GM10248 (cell line): ENCODE data around the gene ELMO2.

Experiments used
- CTCF ChIA-PET: fragments of 300-600 bp; sonication (Branson Sonifier 250); formaldehyde crosslinking; extraction: SDS; loops from one replicate; lab custom pipeline; 2021; ENCODE audit warnings: antibody characterized with exemption; lab: Yijun Ruan, JAX
- POLR2A ChIA-PET: fragments of 350-650 bp; sonication (Branson Sonifier 250); formaldehyde crosslinking; extraction: SDS; loops from one replicate; lab custom pipeline; 2020; ENCODE audit warnings: antibody characterized with exemption; lab: Yijun Ruan, JAX
- DNase-seq: peaks from one replicate; pipeline ENCODE4 v3.0.0; 2012; ENCODE audit errors: extremely low spot score
- TF ChIP-seq, protein P1 (sequence below): IDR thresholded peaks from 2 replicates; pipeline ENCODE4 v1.5.1; 2012; ENCODE audit warnings: mild to moderate bottlenecking, low read depth; ENCODE audit errors: extremely low read depth, missing control alignments, control extremely low read depth

The ELMO2 gene, protein sequence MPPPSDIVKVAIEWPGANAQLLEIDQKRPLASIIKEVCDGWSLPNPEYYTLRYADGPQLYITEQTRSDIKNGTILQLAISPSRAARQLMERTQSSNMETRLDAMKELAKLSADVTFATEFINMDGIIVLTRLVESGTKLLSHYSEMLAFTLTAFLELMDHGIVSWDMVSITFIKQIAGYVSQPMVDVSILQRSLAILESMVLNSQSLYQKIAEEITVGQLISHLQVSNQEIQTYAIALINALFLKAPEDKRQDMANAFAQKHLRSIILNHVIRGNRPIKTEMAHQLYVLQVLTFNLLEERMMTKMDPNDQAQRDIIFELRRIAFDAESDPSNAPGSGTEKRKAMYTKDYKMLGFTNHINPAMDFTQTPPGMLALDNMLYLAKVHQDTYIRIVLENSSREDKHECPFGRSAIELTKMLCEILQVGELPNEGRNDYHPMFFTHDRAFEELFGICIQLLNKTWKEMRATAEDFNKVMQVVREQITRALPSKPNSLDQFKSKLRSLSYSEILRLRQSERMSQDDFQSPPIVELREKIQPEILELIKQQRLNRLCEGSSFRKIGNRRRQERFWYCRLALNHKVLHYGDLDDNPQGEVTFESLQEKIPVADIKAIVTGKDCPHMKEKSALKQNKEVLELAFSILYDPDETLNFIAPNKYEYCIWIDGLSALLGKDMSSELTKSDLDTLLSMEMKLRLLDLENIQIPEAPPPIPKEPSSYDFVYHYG

GRCh38 chr20:46406200-46406985 is at the start of gene ELMO2:
ELMO2 (minus strand) TSS chr20:46406615; CDS start chr20:46394482, 12,133 bp downstream.
- ChIA-PET CTCF (interaction anchor here (1.1 to 2.7 kb wide), 6 partner anchors 38 to 392 kb away, joined by 3 to 13 read pairs (median 8); no protein-coding TSS in a partner anchor), POLR2A (interaction anchor here (0.5 to 1.9 kb wide), 3 partner anchors 42 to 435 kb away, joined by 3 to 17 read pairs (median 4); no protein-coding TSS in a partner anchor)
- peak; percentile 94 for DNase-seq
- TF ChIP-seq, protein P1, sequence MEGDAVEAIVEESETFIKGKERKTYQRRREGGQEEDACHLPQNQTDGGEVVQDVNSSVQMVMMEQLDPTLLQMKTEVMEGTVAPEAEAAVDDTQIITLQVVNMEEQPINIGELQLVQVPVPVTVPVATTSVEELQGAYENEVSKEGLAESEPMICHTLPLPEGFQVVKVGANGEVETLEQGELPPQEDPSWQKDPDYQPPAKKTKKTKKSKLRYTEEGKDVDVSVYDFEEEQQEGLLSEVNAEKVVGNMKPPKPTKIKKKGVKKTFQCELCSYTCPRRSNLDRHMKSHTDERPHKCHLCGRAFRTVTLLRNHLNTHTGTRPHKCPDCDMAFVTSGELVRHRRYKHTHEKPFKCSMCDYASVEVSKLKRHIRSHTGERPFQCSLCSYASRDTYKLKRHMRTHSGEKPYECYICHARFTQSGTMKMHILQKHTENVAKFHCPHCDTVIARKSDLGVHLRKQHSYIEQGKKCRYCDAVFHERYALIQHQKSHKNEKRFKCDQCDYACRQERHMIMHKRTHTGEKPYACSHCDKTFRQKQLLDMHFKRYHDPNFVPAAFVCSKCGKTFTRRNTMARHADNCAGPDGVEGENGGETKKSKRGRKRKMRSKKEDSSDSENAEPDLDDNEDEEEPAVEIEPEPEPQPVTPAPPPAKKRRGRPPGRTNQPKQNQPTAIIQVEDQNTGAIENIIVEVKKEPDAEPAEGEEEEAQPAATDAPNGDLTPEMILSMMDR: no peak

DNA sequence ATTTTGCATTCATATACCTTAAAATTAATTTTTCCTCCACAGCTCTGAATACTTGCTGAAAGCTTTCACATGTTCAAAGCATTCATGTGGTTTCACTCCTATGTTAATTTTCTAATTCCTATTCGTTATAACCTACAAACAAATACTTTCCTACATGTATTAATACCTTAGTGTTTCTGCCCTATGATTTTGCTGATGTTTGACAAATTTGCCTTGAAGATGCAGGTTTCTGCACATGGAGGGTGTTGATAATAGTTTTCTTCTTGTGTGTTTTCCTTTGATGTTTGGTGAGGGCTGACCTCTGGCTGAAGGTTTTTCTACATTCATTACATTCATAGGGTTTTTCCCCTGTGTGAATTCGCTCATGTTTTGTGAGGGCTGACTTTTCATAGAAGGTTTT is 49.3 kb upstream of the ELMO2 start:
- no peak for DNase-seq
- ChIA-PET CTCF (no interaction called here), POLR2A (no interaction called here)
- TF ChIP-seq, protein P1: no peak

DNA sequence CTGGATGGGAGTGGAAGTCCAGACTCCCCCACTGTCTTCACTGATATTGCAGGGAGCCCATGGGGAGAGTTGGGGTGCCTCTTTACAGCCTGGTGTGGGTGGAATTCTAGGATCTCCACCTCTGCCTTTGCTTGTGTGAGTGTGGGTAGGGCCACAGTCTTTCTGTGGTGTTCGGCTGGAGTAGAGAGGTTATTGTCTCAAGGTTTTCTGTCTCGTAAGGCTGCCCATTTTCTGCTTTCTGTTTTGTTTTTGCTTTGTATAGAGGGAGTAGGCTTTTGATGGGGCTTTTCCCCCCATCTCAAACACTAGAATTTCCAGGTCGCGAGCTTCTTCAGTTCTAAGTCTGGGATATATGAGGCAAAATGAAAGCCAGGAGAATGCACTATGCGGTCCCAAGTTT is 40.4 kb upstream of the ELMO2 start:
- DNase-seq: no peak
- CTCF ChIA-PET: interaction anchor here (1.4 kb wide), 1 partner anchor 9 kb away, joined by 3 read pairs; no protein-coding TSS in a partner anchor
- POLR2A ChIA-PET: no interaction called here
- TF ChIP-seq, protein P1: no peak

GRCh38 chr20:46439837-46440236 is 33.4 kb upstream of the ELMO2 start:
- TF ChIP-seq, protein P1: no peak
- POLR2A ChIA-PET: no interaction called here
- CTCF ChIA-PET: interaction anchor here (1.3 kb wide), 1 partner anchor 133 kb away, joined by 3 read pairs; no protein-coding TSS in a partner anchor
- no peak for DNase-seq

- DNase-seq: peak; percentile 44
- TF ChIP-seq, protein P1: peak; percentile 8
- ChIA-PET CTCF (interaction anchor here (0.6 to 1.6 kb wide), 8 partner anchors 9 to 424 kb away, joined by 3 to 6 read pairs (median 3); no protein-coding TSS in a partner anchor), POLR2A (no interaction called here)
Observed at GRCh38 chr20:46438156-46438750, 31.8 kb upstream of the ELMO2 start.

DNA sequence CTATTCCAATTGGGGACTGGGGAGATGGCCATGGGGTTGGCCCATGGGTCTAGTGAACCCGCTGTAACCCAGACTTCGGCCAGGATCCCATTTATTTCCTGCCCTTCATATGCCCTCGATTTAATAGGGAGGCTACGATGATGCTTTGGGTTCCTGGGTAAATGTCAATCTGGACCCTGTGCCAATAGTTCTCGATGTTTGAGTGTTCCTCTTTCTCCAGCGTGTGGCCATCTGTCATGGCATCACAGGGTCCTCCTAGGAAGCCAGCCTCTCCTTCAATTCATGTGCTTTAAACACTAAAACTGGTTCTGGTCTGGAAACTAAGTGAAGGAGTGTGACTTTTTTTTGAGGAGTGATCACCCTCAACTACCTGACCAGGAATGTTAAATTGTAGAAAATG is 28.7 kb upstream of the ELMO2 start:
- TF ChIP-seq, protein P1: no peak
- DNase-seq: no peak
- ChIA-PET POLR2A (no interaction called here), CTCF (no interaction called here)
